HL-60 (cell line): Measurements from ENCODE around the gene MFAP5.
"Not testable (repeated sequence)": the region's sequence is repeated elsewhere in the genome, so short reads cannot be mapped to it uniquely, and the experiment has no call there.

Source experiments
- CTCF ChIP-seq: IDR thresholded peaks from one replicate; pipeline ENCODE4 v1.5.1; 2011; ENCODE audit warnings: low read length, control low read depth, inconsistent platforms; ENCODE audit not compliant: insufficient read depth
- POLR2AphosphoS5 ChIP-seq: IDR thresholded peaks from 2 replicates; pipeline ENCODE4 v1.6.1; 2012; ENCODE audit warnings: low read depth
- SPI1 ChIP-seq: IDR thresholded peaks from 2 replicates; pipeline ENCODE4 v1.6.1; 2012; ENCODE audit warnings: low read depth, mild to moderate bottlenecking, borderline replicate concordance

GRCh38 chr12:8635342-8636006 is 27.2 kb downstream of the MFAP5 start:
- not testable (repeated sequence) for TF ChIP-seq CTCF, POLR2AphosphoS5, SPI1
